RWPE1 (cell line): ENCODE measurements around the gene ASGR1.
"Not testable (repeated sequence)": the region's sequence is repeated elsewhere in the genome, so short reads cannot be mapped to it uniquely, and the experiment has no call there.

ENCODE experiments used
- CTCF ChIA-PET: fragments of 350-600 bp; sonication (Branson Sonifier 250); formaldehyde crosslinking; extraction: SDS; loops from one replicate; lab custom pipeline; 2021; lab: Yijun Ruan, JAX
- POLR2A ChIA-PET: fragments of 400-600 bp; formaldehyde crosslinking; extraction: SDS; loops from one replicate; lab custom pipeline; 2020; ENCODE audit warnings: antibody characterized with exemption; ENCODE audit not compliant: low non-redundant PET; lab: Yijun Ruan, JAX
- DNase-seq: peaks from one replicate; pipeline ENCODE4 v3.0.0; 2012; ENCODE audit warnings: low spot score
- H3K27ac ChIP-seq: fragments of 450-650 bp; 2 replicates; pipeline ENCODE4 v1.5.1; 2017
- CTCF ChIP-seq: fragments of 450-650 bp; conservative IDR thresholded peaks from 2 replicates; pipeline ENCODE4 v1.5.1; 2017; ENCODE audit warnings: low read depth, mild to moderate bottlenecking

ASGR1 gene

GRCh38 chr17:7128160-7128559, 51.0 kb downstream of the ASGR1 start:
- ChIA-PET CTCF (interaction anchor here (0.6 kb wide), 1 partner anchor 348 kb away, joined by 3 read pairs; no protein-coding TSS in a partner anchor), POLR2A (no interaction called here)
- H3K27ac ChIP-seq: no peak overlapping the region
- TF ChIP-seq CTCF: no peak
- no peak for DNase-seq

- DNase-seq, CTCF ChIA-PET, POLR2A ChIA-PET, H3K27ac ChIP-seq: not testable (repeated sequence)
These were observed 51.7 kb downstream of the ASGR1 start for GRCh38 chr17:7127501-7127900.

GRCh38 chr17:7126386-7126785, 52.8 kb downstream of the ASGR1 start:
- DNase-seq, H3K27ac ChIP-seq, POLR2A ChIA-PET: not testable (repeated sequence)
- CTCF ChIA-PET: interaction anchor here (0.5 kb wide), 2 partner anchors 70 to 224 kb away, joined by 4 to 7 read pairs; no protein-coding TSS in a partner anchor

GRCh38 chr17:7124923-7125322, 54.2 kb downstream of the ASGR1 start:
- no peak for TF ChIP-seq CTCF
- ChIA-PET POLR2A (no interaction called here), CTCF (interaction anchor here (0.7 to 1.5 kb wide), 2 partner anchors 72 to 73 kb away, joined by 7 to 8 read pairs; no protein-coding TSS in a partner anchor)
- no peak overlapping the region for H3K27ac ChIP-seq
- no peak for DNase-seq

- DNase-seq: no peak
- no peak for TF ChIP-seq CTCF
- ChIA-PET POLR2A (no interaction called here), CTCF (no interaction called here)
- H3K27ac ChIP-seq: no peak overlapping the region
These were observed 55.3 kb downstream of the ASGR1 start for GRCh38 chr17:7123844-7124243.
